Measurements from ENCODE around the gene HSF2. TPM values are rescaled to one million over a fixed set of nuclear protein-coding genes. Genes with fewer than 3 reads are reported as not detected.

HSF2 gene
- total RNA-seq = 31.8 and 34.0 TPM in 2 replicates
- long read RNA-seq, transcript HSF2-201 (13 exons, 2,549 nt) = minor isoform, 49 of 130 reads
- long read RNA-seq, transcript HSF2-202 (12 exons, 2,643 nt) = major isoform, 73 of 130 reads
- long read RNA-seq, partial matches to known transcripts = 5 of 130 reads
- long read RNA-seq, other reads (novel, unspliced or antisense) = 3 of 130 reads

- no peaks in the 10 kb centered on the region for H3K27me3 Mint-ChIP-seq (ENCODE audit: low read depth)
- no peaks in the 10 kb centered on the region for H3K9me3 Mint-ChIP-seq
- peaks cover 29% of the 10 kb centered on the region for H3K4me1 Mint-ChIP-seq
- peaks cover 4% of the 10 kb centered on the region for H3K36me3 Mint-ChIP-seq (ENCODE audit: low read depth)
- peak within 1 kb of the TSS; percentile 97 for H3K27ac Mint-ChIP-seq (ENCODE audit: unreplicated experiment)
- peak; percentile 78 for DNase-seq (ENCODE audit: low read depth, low spot score)
- peak within 1 kb of the TSS; percentile 99 for H3K4me3 Mint-ChIP-seq
- TF ChIP-seq CTCF (conservative IDR thresholded peaks at IDR 0.05) = no peak
Measured at GRCh38 chr6:122399348-122400120, at the start of gene HSF2. Gene HSF2, plus strand, starts transcription at chr6:122399652. Its CDS starts 86 bp downstream, at chr6:122399738.

- no peak overlapping the region for H3K4me3 Mint-ChIP-seq
- no peak for TF ChIP-seq CTCF (conservative IDR thresholded peaks at IDR 0.05)
- H3K36me3 Mint-ChIP-seq (ENCODE audit: low read depth) = no peaks in the 10 kb centered on the region
- DNase-seq (ENCODE audit: low read depth, low spot score) = no peak
- H3K27ac Mint-ChIP-seq (ENCODE audit: unreplicated experiment) = no peak overlapping the region
- H3K9me3 Mint-ChIP-seq = no peaks in the 10 kb centered on the region
- H3K27me3 Mint-ChIP-seq (ENCODE audit: low read depth) = peaks cover 3% of the 10 kb centered on the region
- peaks cover 1% of the 10 kb centered on the region for H3K4me1 Mint-ChIP-seq
Measured at GRCh38 chr6:122352981-122353664, 46.3 kb upstream of the HSF2 start.

- no peak overlapping the region for H3K27ac Mint-ChIP-seq (ENCODE audit: unreplicated experiment)
- H3K9me3 Mint-ChIP-seq = no peaks in the 10 kb centered on the region
- H3K36me3 Mint-ChIP-seq (ENCODE audit: low read depth) = no peaks in the 10 kb centered on the region
- DNase-seq (ENCODE audit: low read depth, low spot score) = no peak
- TF ChIP-seq CTCF (conservative IDR thresholded peaks at IDR 0.05) = no peak
- no peaks in the 10 kb centered on the region for H3K4me1 Mint-ChIP-seq
- peaks cover 6% of the 10 kb centered on the region for H3K27me3 Mint-ChIP-seq (ENCODE audit: low read depth)
- no peak overlapping the region for H3K4me3 Mint-ChIP-seq
Measured at GRCh38 chr6:122360809-122361208, 38.6 kb upstream of the HSF2 start.

GRCh38 chr6:122361314-122361979, 38.0 kb upstream of the HSF2 start:
- no peaks in the 10 kb centered on the region for H3K36me3 Mint-ChIP-seq (ENCODE audit: low read depth)
- H3K9me3 Mint-ChIP-seq = no peaks in the 10 kb centered on the region
- no peak for TF ChIP-seq CTCF (conservative IDR thresholded peaks at IDR 0.05)
- H3K4me1 Mint-ChIP-seq = no peaks in the 10 kb centered on the region
- H3K27ac Mint-ChIP-seq (ENCODE audit: unreplicated experiment) = no peak overlapping the region
- no peak overlapping the region for H3K4me3 Mint-ChIP-seq
- DNase-seq (ENCODE audit: low read depth, low spot score) = no peak
- peaks cover 6% of the 10 kb centered on the region for H3K27me3 Mint-ChIP-seq (ENCODE audit: low read depth)

- Mint-ChIP-seq H3K4me1 (no peaks in the 10 kb centered on the region), H3K27me3 (ENCODE audit: low read depth) (peaks cover 3% of the 10 kb centered on the region), H3K4me3 (no peak overlapping the region), H3K9me3 (no peaks in the 10 kb centered on the region), H3K27ac (ENCODE audit: unreplicated experiment) (no peak overlapping the region), H3K36me3 (ENCODE audit: low read depth) (no peaks in the 10 kb centered on the region)
- TF ChIP-seq CTCF (conservative IDR thresholded peaks at IDR 0.05) = no peak
- DNase-seq (ENCODE audit: low read depth, low spot score) = no peak
Measured at GRCh38 chr6:122363769-122364483, 35.5 kb upstream of the HSF2 start.

Measured in neural crest cell (in vitro differentiated cells).